ENCODE results near the gene KCNIP4. TPM values are rescaled to one million over a fixed set of nuclear protein-coding genes. Genes with fewer than 3 reads are reported as not detected.

Gene KCNIP4
- total and polyA plus RNA-seq, 10 of the 15 experiments (the other 5 are each of a cell fraction or from before 2014, with no cell fraction given) = 0.03 to 0.23 (median 0.13) TPM; not detected in 7

- DNase-seq (ENCODE audit: low read depth, low spot score) = no peak
- H3K36me3 ChIP-seq (ENCODE audit: control insufficient read depth in 2 of 2, insufficient read depth in 2 of 2, low read length in 1 of 2) = no peaks in the 10 kb centered on the region
- no peak overlapping the region for H3K27ac ChIP-seq (ENCODE audit: control insufficient read depth, insufficient read depth)
- ChIA-PET POLR2A (no interaction called here), CTCF (no interaction called here), RAD21 (ENCODE audit: unreplicated experiment) (no interaction called here), SMC1A (ENCODE audit: uncharacterized antibody, unreplicated experiment) (no interaction called here)
- in situ Hi-C loops (cut with MboI) = no loop called here
- 6% methylated on average over 1 of the region's 1 CpG for WGBS (ENCODE audit: insufficient coverage, insufficient replicate concordance, low lambda C conversion rate, missing lambda C conversion rate)
- no peak for FAIRE-seq
- no peak overlapping the region for H3K4me2 ChIP-seq (ENCODE audit: control insufficient read depth, insufficient read depth)
- H3K9ac ChIP-seq (ENCODE audit: control insufficient read depth, insufficient read depth, low read length) = no peak overlapping the region
- no peak overlapping the region for H3K4me3 ChIP-seq
- TF ChIP-seq SRF (IDR thresholded peaks at IDR 0.05; ENCODE audit: low read depth in 2 of 2, low read length in 2 of 2) = no peak
- no peak for TF ChIP-seq BCLAF1 (IDR thresholded peaks at IDR 0.05)
- no peak for TF ChIP-seq RFX5 (IDR thresholded peaks at IDR 0.05; ENCODE audit: low read depth, low read length)
- TF ChIP-seq YBX1 (IDR thresholded peaks at IDR 0.05) = no peak
- no peak for TF ChIP-seq SUPT20H (IDR thresholded peaks at IDR 0.05; ENCODE audit: borderline replicate concordance, control insufficient read depth, low read depth, low read length)
- TF ChIP-seq TCF7 (IDR thresholded peaks at IDR 0.05; ENCODE audit: borderline replicate concordance) = no peak
- TF ChIP-seq RAD21 (IDR thresholded peaks at IDR 0.05; ENCODE audit: insufficient read depth, low read depth, low read length) = no peak
- no peak for TF ChIP-seq CBX5 (IDR thresholded peaks at IDR 0.05; ENCODE audit: low read depth)
- no peak for TF ChIP-seq MYB (IDR thresholded peaks at IDR 0.05; ENCODE audit: borderline replicate concordance, low read depth, low read length)
- no peak for TF ChIP-seq SIN3A (IDR thresholded peaks at IDR 0.05; ENCODE audit: low read depth, low read length)
- TF ChIP-seq RBBP5 (conservative IDR thresholded peaks at IDR 0.05) = no peak
- TF ChIP-seq RB1 (IDR thresholded peaks at IDR 0.05; ENCODE audit: borderline replicate concordance) = no peak
- TF ChIP-seq SMARCA5 (IDR thresholded peaks at IDR 0.05) = no peak
- TF ChIP-seq PAX8 (IDR thresholded peaks at IDR 0.05) = no peak
- TF ChIP-seq ZNF622 (IDR thresholded peaks at IDR 0.05) = no peak
- no peak for TF ChIP-seq ZBTB4 (CRISPR knock-in tag; IDR thresholded peaks at IDR 0.05)
- no peaks in the 10 kb centered on the region for H3K27me3 ChIP-seq (replicated peaks in 1 of 2; ENCODE audit: control insufficient read depth in 2 of 2, insufficient read depth in 2 of 2, low read length in 1 of 2)
- ATAC-seq = no peak
- H2AFZ ChIP-seq (ENCODE audit: control insufficient read depth, low read depth, low read length) = no peak overlapping the region
- no peaks in the 10 kb centered on the region for H3K4me1 ChIP-seq (ENCODE audit: control insufficient read depth, insufficient read depth, low read length)
- H4K20me1 ChIP-seq (ENCODE audit: control insufficient read depth, insufficient read depth) = no peaks in the 10 kb centered on the region
- no TSS peak for BruUV-seq (replicated peaks)
- H3K9me3 ChIP-seq (replicated peaks; ENCODE audit: control insufficient read depth, insufficient read depth, low read length) = no peaks in the 10 kb centered on the region
- H3K79me2 ChIP-seq (ENCODE audit: control insufficient read depth, insufficient read depth, low read length) = no peaks in the 10 kb centered on the region
- intact Hi-C loops (cut with micrococcal nuclease; ENCODE audit: unreplicated experiment) = no loop called here
Measured at GRCh38 chr4:21092531-21092930, 856.0 kb downstream of the KCNIP4 start.

Measured in GM12878 (cell line).